AG10803 (cell line): Measurements from ENCODE around the gene TBC1D22A.
"Not testable (repeated sequence)": the region's sequence is repeated elsewhere in the genome, so short reads cannot be mapped to it uniquely, and the experiment has no call there.

Source experiments
- DNase-seq: peaks from one replicate; pipeline ENCODE4 v3.0.0; 2010; ENCODE audit warnings: low read depth
- H3K4me3 ChIP-seq: 2 replicates; pipeline ENCODE4 v1.5.1; 2011; ENCODE audit warnings: mild to moderate bottlenecking, low read length, control low read depth
- CTCF ChIP-seq: conservative IDR thresholded peaks from 2 replicates; pipeline ENCODE4 v1.5.1; 2011; ENCODE audit warnings: mild to moderate bottlenecking, low read length, control low read depth, inconsistent platforms

TBC1D22A gene

GRCh38 chr22:47049078-47049624, 286.7 kb downstream of the TBC1D22A start:
- DNase-seq, result no peak
- H3K4me3 ChIP-seq, result no peak overlapping the region
- TF ChIP-seq CTCF, result no peak

- not testable (repeated sequence) for H3K4me3 ChIP-seq, DNase-seq
These were observed 287.4 kb downstream of the TBC1D22A start for GRCh38 chr22:47049736-47050400.

GRCh38 chr22:47050401-47051051, 288.1 kb downstream of the TBC1D22A start:
- no peak for DNase-seq
- no peak overlapping the region for H3K4me3 ChIP-seq
- TF ChIP-seq CTCF, result no peak

- DNase-seq, result no peak
- TF ChIP-seq CTCF, result no peak
- H3K4me3 ChIP-seq, result no peak overlapping the region
These were observed 289.1 kb downstream of the TBC1D22A start for GRCh38 chr22:47051441-47052071.

- no peak for TF ChIP-seq CTCF
- no peak overlapping the region for H3K4me3 ChIP-seq
- DNase-seq, result no peak
These were observed 290.0 kb downstream of the TBC1D22A start for GRCh38 chr22:47052236-47053012.

GRCh38 chr22:47053013-47053725, 290.7 kb downstream of the TBC1D22A start:
- peak; percentile 3 for DNase-seq
- TF ChIP-seq CTCF, result no peak
- no peak overlapping the region for H3K4me3 ChIP-seq

GRCh38 chr22:47053726-47054141, 291.3 kb downstream of the TBC1D22A start:
- peak; percentile 36 for DNase-seq
- no peak overlapping the region for H3K4me3 ChIP-seq
- TF ChIP-seq CTCF, result no peak
